Osteocyte (in vitro differentiated cells): ENCODE results near the gene AMIGO3. TPM values are rescaled to one million over a fixed set of nuclear protein-coding genes. Genes with fewer than 3 reads are reported as not detected.

Source experiments
- DNase-seq: peaks from one replicate; pipeline ENCODE4 v3.0.0; 2021; ENCODE audit warnings: mixed read lengths; ENCODE audit not compliant: unreplicated experiment; ENCODE audit errors: extremely low spot score
- H3K27ac Mint-ChIP-seq: one replicate; pipeline ENCODE4 v1.8.0; 2021; ENCODE audit warnings: mild to moderate bottlenecking, mixed read lengths; ENCODE audit not compliant: unreplicated experiment
- H3K27me3 Mint-ChIP-seq: one replicate; pipeline ENCODE4 v1.8.0; 2021; ENCODE audit warnings: mixed read lengths; ENCODE audit not compliant: unreplicated experiment
- H3K36me3 Mint-ChIP-seq: one replicate; pipeline ENCODE4 v1.8.0; 2021; ENCODE audit warnings: mixed read lengths; ENCODE audit not compliant: unreplicated experiment
- H3K4me1 Mint-ChIP-seq: one replicate; pipeline ENCODE4 v1.8.0; 2021; ENCODE audit warnings: mixed read lengths; ENCODE audit not compliant: unreplicated experiment
- H3K4me3 Mint-ChIP-seq: one replicate; pipeline ENCODE4 v1.8.0; 2021; ENCODE audit warnings: mild to moderate bottlenecking, moderate library complexity, mixed read lengths; ENCODE audit not compliant: unreplicated experiment
- H3K9me3 Mint-ChIP-seq: one replicate; pipeline ENCODE4 v1.8.0; 2021; ENCODE audit warnings: mixed read lengths; ENCODE audit not compliant: unreplicated experiment
- total RNA-seq: library from RNA; stranded (reverse); gene quantifications from 2 replicates; pipeline ENCODE4 v1.2.1, GENCODE V29; 2021
- TF ChIP-seq, protein P1 (sequence below): fragments of 200-600 bp; sonication (generic); IDR thresholded peaks from 2 replicates; pipeline ENCODE4 v1.5.0; 2021; ENCODE audit warnings: antibody characterized with exemption, mild to moderate bottlenecking, moderate library complexity

The AMIGO3 gene
- total RNA-seq, 1 donor from 2014 or later: not detected

DNA sequence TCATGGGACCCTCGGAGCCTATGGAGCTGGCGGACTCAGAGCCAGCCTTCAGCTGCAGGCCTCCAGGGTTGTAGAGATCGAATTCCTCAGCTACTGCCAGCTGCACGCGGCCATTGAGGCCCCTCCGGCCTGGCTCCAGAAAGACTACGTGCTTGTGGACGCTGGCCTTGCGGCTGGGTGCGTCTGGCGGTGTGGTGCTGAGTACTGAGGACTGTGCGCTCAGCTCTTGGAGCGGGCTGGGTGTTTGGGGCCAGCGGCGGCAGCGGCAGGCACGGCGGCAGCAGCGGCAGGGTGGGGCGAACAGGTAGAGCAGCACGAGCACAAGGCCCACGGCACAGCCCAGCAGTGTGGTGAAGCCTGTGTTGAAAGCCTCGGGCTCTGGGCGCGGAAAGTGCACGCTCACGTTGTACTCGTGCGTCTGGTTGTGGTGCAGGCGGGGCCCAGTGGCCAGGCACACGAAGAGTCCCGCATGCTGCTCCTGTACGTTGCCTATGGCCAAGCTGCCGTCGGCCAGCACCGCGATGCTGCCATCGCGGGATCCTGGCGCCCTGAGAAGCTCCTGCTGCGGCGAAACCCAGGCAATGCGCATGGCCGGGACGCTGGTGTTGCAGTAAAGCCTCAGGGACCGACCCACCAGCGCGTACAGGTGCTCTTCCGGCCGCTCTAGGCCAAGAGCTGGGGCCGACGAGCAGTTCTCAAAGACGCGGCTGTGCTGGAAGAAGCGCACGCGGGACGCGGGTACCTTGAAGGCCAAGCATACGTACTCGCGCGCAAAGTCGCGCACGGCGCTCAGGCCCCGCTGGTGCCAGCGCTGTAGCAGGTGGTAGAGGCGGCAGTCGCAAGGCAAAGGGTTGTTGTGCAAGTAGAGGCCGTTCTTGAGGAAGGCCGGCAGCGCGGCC lies 1.3 kb downstream of the AMIGO3 start:
- H3K9me3 Mint-ChIP-seq: no peaks in the 10 kb centered on the region
- peaks cover 21% of the 10 kb centered on the region for H3K4me1 Mint-ChIP-seq
- DNase-seq: no peak
- TF ChIP-seq, protein P1, sequence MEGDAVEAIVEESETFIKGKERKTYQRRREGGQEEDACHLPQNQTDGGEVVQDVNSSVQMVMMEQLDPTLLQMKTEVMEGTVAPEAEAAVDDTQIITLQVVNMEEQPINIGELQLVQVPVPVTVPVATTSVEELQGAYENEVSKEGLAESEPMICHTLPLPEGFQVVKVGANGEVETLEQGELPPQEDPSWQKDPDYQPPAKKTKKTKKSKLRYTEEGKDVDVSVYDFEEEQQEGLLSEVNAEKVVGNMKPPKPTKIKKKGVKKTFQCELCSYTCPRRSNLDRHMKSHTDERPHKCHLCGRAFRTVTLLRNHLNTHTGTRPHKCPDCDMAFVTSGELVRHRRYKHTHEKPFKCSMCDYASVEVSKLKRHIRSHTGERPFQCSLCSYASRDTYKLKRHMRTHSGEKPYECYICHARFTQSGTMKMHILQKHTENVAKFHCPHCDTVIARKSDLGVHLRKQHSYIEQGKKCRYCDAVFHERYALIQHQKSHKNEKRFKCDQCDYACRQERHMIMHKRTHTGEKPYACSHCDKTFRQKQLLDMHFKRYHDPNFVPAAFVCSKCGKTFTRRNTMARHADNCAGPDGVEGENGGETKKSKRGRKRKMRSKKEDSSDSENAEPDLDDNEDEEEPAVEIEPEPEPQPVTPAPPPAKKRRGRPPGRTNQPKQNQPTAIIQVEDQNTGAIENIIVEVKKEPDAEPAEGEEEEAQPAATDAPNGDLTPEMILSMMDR: no peak
- no peaks in the 10 kb centered on the region for H3K27me3 Mint-ChIP-seq
- H3K4me3 Mint-ChIP-seq: peak overlapping the region; percentile 79
- H3K27ac Mint-ChIP-seq: no peak overlapping the region
- peaks cover 6% of the 10 kb centered on the region for H3K36me3 Mint-ChIP-seq

GRCh38 chr3:49717211-49717958 lies 2.1 kb downstream of the AMIGO3 start:
- H3K36me3 Mint-ChIP-seq: peaks cover 6% of the 10 kb centered on the region
- no peak overlapping the region for H3K4me3 Mint-ChIP-seq
- DNase-seq: no peak

GRCh38 chr3:49716691-49717210 lies 2.7 kb downstream of the AMIGO3 start:
- no peaks in the 10 kb centered on the region for H3K27me3 Mint-ChIP-seq
- H3K4me1 Mint-ChIP-seq: peaks cover 15% of the 10 kb centered on the region
- DNase-seq: no peak
- no peak overlapping the region for H3K27ac Mint-ChIP-seq
- peaks cover 6% of the 10 kb centered on the region for H3K36me3 Mint-ChIP-seq
- H3K9me3 Mint-ChIP-seq: no peaks in the 10 kb centered on the region
- TF ChIP-seq, protein P1: no peak
- no peak overlapping the region for H3K4me3 Mint-ChIP-seq

More at GRCh38 chr3:49717211-49717958, 2.1 kb downstream of the AMIGO3 start:
- Mint-ChIP-seq H3K9me3 (no peaks in the 10 kb centered on the region), H3K27ac (no peak overlapping the region), H3K4me1 (peaks cover 16% of the 10 kb centered on the region), H3K27me3 (no peaks in the 10 kb centered on the region)
- TF ChIP-seq, protein P1: no peak

- Mint-ChIP-seq H3K36me3 (peaks cover 5% of the 10 kb centered on the region), H3K27ac (no peak overlapping the region), H3K27me3 (no peaks in the 10 kb centered on the region), H3K4me3 (no peak overlapping the region), H3K9me3 (no peaks in the 10 kb centered on the region), H3K4me1 (peaks cover 15% of the 10 kb centered on the region)
- TF ChIP-seq, protein P1: no peak
- no peak for DNase-seq
These were observed 3.3 kb downstream of the AMIGO3 start for GRCh38 chr3:49716169-49716568.
